DOHH2 (cell line): ENCODE results near the gene IGF1R.

ENCODE experiments used
- EZH2phosphoT487 ChIP-seq: fragments of 200-600 bp; sonication (generic); IDR thresholded peaks from 2 replicates; pipeline ENCODE4 v1.6.1; 2017; ENCODE audit warnings: borderline replicate concordance, mild to moderate bottlenecking, antibody characterized with exemption, low read length, moderate library complexity, mixed read lengths
- TF ChIP-seq, protein P1 (sequence below): fragments of 200-600 bp; sonication (generic); IDR thresholded peaks from one replicate; pipeline ENCODE4 v1.5.1; 2014; ENCODE audit warnings: antibody characterized with exemption, mild to moderate bottlenecking, low read depth, low read length; ENCODE audit not compliant: poor library complexity, severe bottlenecking

DNA sequence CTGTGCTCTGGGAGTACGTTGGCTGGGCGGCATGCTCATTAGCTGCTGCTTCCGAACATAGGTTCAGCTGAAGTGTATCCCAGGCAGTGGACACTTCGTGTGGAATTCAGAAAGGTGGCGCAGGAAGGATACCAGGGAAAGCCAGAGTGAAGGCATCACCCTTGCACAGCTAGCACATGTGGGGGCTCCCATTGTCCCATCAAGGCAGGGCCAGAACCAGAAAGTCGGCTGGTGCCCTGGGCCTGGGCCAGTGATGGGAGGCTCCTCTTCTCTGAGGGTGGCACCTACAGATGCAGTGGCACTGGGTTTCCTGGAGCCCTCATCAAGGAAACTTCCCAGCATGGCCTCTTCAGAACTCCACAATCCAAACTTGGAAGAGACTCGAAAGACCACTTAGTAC, 302.7 kb downstream of the IGF1R start:
- TF ChIP-seq, protein P1, sequence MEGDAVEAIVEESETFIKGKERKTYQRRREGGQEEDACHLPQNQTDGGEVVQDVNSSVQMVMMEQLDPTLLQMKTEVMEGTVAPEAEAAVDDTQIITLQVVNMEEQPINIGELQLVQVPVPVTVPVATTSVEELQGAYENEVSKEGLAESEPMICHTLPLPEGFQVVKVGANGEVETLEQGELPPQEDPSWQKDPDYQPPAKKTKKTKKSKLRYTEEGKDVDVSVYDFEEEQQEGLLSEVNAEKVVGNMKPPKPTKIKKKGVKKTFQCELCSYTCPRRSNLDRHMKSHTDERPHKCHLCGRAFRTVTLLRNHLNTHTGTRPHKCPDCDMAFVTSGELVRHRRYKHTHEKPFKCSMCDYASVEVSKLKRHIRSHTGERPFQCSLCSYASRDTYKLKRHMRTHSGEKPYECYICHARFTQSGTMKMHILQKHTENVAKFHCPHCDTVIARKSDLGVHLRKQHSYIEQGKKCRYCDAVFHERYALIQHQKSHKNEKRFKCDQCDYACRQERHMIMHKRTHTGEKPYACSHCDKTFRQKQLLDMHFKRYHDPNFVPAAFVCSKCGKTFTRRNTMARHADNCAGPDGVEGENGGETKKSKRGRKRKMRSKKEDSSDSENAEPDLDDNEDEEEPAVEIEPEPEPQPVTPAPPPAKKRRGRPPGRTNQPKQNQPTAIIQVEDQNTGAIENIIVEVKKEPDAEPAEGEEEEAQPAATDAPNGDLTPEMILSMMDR: no peak
- no peak for TF ChIP-seq EZH2phosphoT487
